HG02970 (cell line): ENCODE results near the gene VWA7.

ENCODE experiments used
- ATAC-seq: cut with Tn5 transposase; IDR thresholded peaks from one replicate; pipeline ENCODE4 v1.9.1; 2021; ENCODE audit warnings: mild to moderate bottlenecking, moderate library complexity, moderate number of reproducible peaks; ENCODE audit not compliant: unreplicated experiment, low FRiP score

VWA7 gene

DNA sequence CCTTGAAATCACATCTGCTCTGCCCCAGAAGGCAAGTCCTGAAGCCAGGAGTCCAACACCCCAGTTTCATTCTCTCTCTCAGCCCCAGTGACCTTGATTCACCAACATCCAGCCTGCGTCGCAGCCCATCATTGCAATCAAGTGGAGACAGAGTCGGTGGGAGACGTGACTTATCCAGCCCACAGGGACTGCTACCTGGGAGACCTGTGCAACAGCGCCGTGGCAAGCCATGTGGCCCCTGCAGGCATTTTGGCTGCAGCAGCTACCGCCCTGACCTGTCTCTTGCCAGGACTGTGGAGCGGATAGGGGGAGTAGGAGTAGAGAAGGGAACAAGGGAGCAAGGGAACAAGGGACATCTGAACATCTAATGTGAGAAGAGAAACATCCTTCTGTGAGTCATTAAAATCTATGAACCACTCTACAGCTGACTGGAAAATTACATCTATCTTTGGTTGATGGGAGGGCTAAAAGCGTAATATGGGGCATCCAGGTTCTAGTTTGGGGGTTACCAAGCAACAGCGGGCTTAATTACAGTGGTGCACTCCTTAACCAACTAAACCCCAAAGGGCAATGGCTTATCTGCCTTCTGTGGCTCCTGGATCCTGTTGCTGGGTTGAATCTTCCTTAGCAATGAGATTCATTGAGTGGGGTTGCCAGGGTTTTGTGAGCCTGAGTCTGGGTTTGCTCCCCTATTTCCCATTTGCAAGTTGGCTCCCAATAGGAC lies 59.5 kb downstream of the VWA7 start:
- no peak for ATAC-seq
